Ovary (tissue), 3 donors: ENCODE results near the gene LEF1.

Experiments
- EP300 ChIP-seq: sonication (generic); formaldehyde crosslinking; IDR thresholded peaks from one replicate; pipeline ENCODE4 v1.6.1; 2017; ENCODE audit warnings: antibody characterized with exemption
- POLR2A ChIP-seq: fragments of 450-650 bp; IDR thresholded peaks from one replicate; pipeline ENCODE4 v1.6.1; 2017; ENCODE audit warnings: antibody characterized with exemption, mild to moderate bottlenecking, moderate library complexity
- TF ChIP-seq, protein P1 (sequence below), 3 donors: fragments of 450-650 bp in 2 of 3; fragments of 200-600 bp in 1 of 3; IDR thresholded peaks; one replicate each; pipeline versions ENCODE4 v1.5.1 to v1.8.0; 2016 to 2022; ENCODE audit warnings: antibody characterized with exemption in 3 of 3, mild to moderate bottlenecking in 1 of 3
- donor health status: DM: no; HTN: no; CAD: no.

GRCh38 chr4:108143515-108143914 lies 25.2 kb downstream of the LEF1 start:
- TF ChIP-seq, protein P1, sequence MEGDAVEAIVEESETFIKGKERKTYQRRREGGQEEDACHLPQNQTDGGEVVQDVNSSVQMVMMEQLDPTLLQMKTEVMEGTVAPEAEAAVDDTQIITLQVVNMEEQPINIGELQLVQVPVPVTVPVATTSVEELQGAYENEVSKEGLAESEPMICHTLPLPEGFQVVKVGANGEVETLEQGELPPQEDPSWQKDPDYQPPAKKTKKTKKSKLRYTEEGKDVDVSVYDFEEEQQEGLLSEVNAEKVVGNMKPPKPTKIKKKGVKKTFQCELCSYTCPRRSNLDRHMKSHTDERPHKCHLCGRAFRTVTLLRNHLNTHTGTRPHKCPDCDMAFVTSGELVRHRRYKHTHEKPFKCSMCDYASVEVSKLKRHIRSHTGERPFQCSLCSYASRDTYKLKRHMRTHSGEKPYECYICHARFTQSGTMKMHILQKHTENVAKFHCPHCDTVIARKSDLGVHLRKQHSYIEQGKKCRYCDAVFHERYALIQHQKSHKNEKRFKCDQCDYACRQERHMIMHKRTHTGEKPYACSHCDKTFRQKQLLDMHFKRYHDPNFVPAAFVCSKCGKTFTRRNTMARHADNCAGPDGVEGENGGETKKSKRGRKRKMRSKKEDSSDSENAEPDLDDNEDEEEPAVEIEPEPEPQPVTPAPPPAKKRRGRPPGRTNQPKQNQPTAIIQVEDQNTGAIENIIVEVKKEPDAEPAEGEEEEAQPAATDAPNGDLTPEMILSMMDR (IDR thresholded peaks at IDR 0.05): no peak
- TF ChIP-seq POLR2A (no peak), EP300 (no peak)
